PC-9 (cell line): Measurements from ENCODE around the gene SSUH2. TPM values are rescaled to one million over a fixed set of nuclear protein-coding genes. Genes with fewer than 3 reads are reported as not detected.
A peak's percentile ranks its signal among the peaks of the same experiment; 100 is the strongest.

ENCODE experiments used
- BruUV-seq: library from RNA; stranded (reverse); fragments of 400-500 nt; replicated peaks from 2 replicates; lab custom pipeline; 2021; lab: Mats Ljungman, UMichigan
- CTCF ChIA-PET: fragments of 300-600 bp; sonication (Branson Sonifier 250); formaldehyde crosslinking; loops from one replicate; lab custom pipeline; 2022; ENCODE audit warnings: antibody characterized with exemption; lab: Charles Lee
- POLR2A ChIA-PET: fragments of 300-600 bp; sonication (Branson Sonifier 250); formaldehyde crosslinking; loops from one replicate; lab custom pipeline; 2022; ENCODE audit warnings: antibody characterized with exemption; ENCODE audit not compliant: unreplicated experiment; lab: Charles Lee
- DNase-seq, 2 experiments: peaks; one replicate each; pipeline versions ENCODE4 v3.0.0 to v3.0.0-alpha.2; 2015 to 2022; ENCODE audit warnings: mixed read lengths in 1 of 2
- H2AFZ ChIP-seq: fragments of 200-600 bp; sonication (generic); 2 replicates; pipeline ENCODE4 v1.8.1; 2017; ENCODE audit warnings: antibody characterized with exemption
- H3F3A ChIP-seq: fragments of 200-600 bp; sonication (generic); 2 replicates; pipeline ENCODE4 v1.8.1; 2017; ENCODE audit warnings: antibody characterized with exemption, mild to moderate bottlenecking, low read depth; ENCODE audit not compliant: insufficient read depth
- H3K27ac ChIP-seq: fragments of 200-600 bp; sonication (generic); 2 replicates; pipeline ENCODE4 v1.6.1; 2016; ENCODE audit warnings: mixed run types
- H3K27me3 ChIP-seq: fragments of 200-600 bp; sonication (generic); 2 replicates; pipeline ENCODE4 v1.6.1; 2016; ENCODE audit warnings: low read depth, mixed run types; ENCODE audit not compliant: insufficient read depth
- H3K36me3 ChIP-seq: fragments of 200-600 bp; sonication (generic); 2 replicates; pipeline ENCODE4 v1.6.1; 2016; ENCODE audit warnings: low read depth, mixed run types
- H3K4me1 ChIP-seq: fragments of 200-600 bp; sonication (generic); replicated peaks from 2 replicates; pipeline ENCODE4 v1.6.1; 2016; ENCODE audit warnings: mixed run types; ENCODE audit not compliant: insufficient read depth
- H3K4me2 ChIP-seq: fragments of 200-600 bp; sonication (generic); 2 replicates; pipeline ENCODE4 v1.6.1; 2017; ENCODE audit warnings: mixed run types
- H3K4me3 ChIP-seq: fragments of 200-600 bp; sonication (generic); 2 replicates; pipeline ENCODE4 v1.6.1; 2016; ENCODE audit warnings: mixed run types
- H3K79me2 ChIP-seq: fragments of 200-600 bp; sonication (generic); 2 replicates; pipeline ENCODE4 v1.6.1; 2017; ENCODE audit warnings: low read depth, mixed run types
- H3K9me2 ChIP-seq: fragments of 200-600 bp; sonication (generic); 2 replicates; pipeline ENCODE4 v1.8.1; 2017; ENCODE audit warnings: mild to moderate bottlenecking; ENCODE audit not compliant: insufficient read depth
- H3K9me3 ChIP-seq: fragments of 200-600 bp; sonication (generic); 2 replicates; pipeline ENCODE4 v1.8.1; 2016; ENCODE audit warnings: low read depth; ENCODE audit not compliant: insufficient read depth
- H4K20me1 ChIP-seq: fragments of 200-600 bp; sonication (generic); 2 replicates; pipeline ENCODE4 v1.8.1; 2017; ENCODE audit not compliant: insufficient read depth
- CTCF ChIP-seq: fragments of 200-600 bp; sonication (generic); conservative IDR thresholded peaks from 2 replicates; pipeline ENCODE4 v1.6.1; 2017; ENCODE audit warnings: mixed run types, antibody characterized with exemption, mild to moderate bottlenecking, moderate library complexity
- EZH2 ChIP-seq: fragments of 200-600 bp; sonication (generic); IDR thresholded peaks from 2 replicates; pipeline ENCODE4 v1.8.0; 2017; ENCODE audit warnings: antibody characterized with exemption, low read depth
- intact Hi-C: fragments of 100-400 bp; cut with micrococcal nuclease; formaldehyde crosslinking; loops from one replicate; pipeline ENCODE4 v1.10.0; 2022; ENCODE audit not compliant: unreplicated experiment
- total RNA-seq: library from RNA; stranded (reverse); gene quantifications from 2 replicates; pipeline ENCODE4 v1.2.3, GENCODE V29; 2021

Gene SSUH2
- total RNA-seq, 1 experiment from 2014 or later: 1.6 TPM

- Histone ChIP-seq H3K4me1 (peaks cover 27% of the 10 kb centered on the region), H3K27ac (no peak overlapping the region), H3K9me2 (no peaks in the 10 kb centered on the region), H4K20me1 (no peaks in the 10 kb centered on the region), H3K27me3 (no peaks in the 10 kb centered on the region), H3K9me3 (no peaks in the 10 kb centered on the region), H2AFZ (no peak overlapping the region), H3K4me2 (no peak overlapping the region), H3K4me3 (no peak overlapping the region), H3F3A (peaks cover 11% of the 10 kb centered on the region), H3K79me2 (no peaks in the 10 kb centered on the region), H3K36me3 (no peaks in the 10 kb centered on the region)
- CTCF ChIA-PET: no interaction called here
- intact Hi-C loops: loop anchor here (2.0 to 5.0 kb wide), 3 partner anchors 49 to 309 kb away; partner anchors contain the start of gene LMCD1
- TF ChIP-seq EZH2: no peak
- no peak for TF ChIP-seq CTCF
- no TSS peak for BruUV-seq
- POLR2A ChIA-PET: interaction anchor here (0.6 kb wide), 1 partner anchor 572 kb away, joined by 3 read pairs; no protein-coding TSS in a partner anchor
- DNase-seq: no peak
These were observed 16.6 kb downstream of the SSUH2 start for GRCh38 chr3:8627949-8628348.

GRCh38 chr3:8627201-8627940 is 17.2 kb downstream of the SSUH2 start:
- Histone ChIP-seq H3K36me3 (no peaks in the 10 kb centered on the region), H3K4me1 (peaks cover 27% of the 10 kb centered on the region), H2AFZ (no peak overlapping the region), H3K27me3 (no peaks in the 10 kb centered on the region), H4K20me1 (no peaks in the 10 kb centered on the region), H3F3A (peaks cover 11% of the 10 kb centered on the region), H3K9me2 (no peaks in the 10 kb centered on the region), H3K9me3 (no peaks in the 10 kb centered on the region), H3K27ac (no peak overlapping the region), H3K79me2 (no peaks in the 10 kb centered on the region), H3K4me2 (no peak overlapping the region), H3K4me3 (no peak overlapping the region)
- intact Hi-C loops: loop anchor here (5.0 kb wide), 2 partner anchors 50 to 310 kb away; no protein-coding TSS in a partner anchor
- TF ChIP-seq EZH2: no peak
- BruUV-seq: no TSS peak
- CTCF ChIA-PET: no interaction called here
- no peak for DNase-seq
- POLR2A ChIA-PET: interaction anchor here (0.6 kb wide), 1 partner anchor 572 kb away, joined by 3 read pairs; no protein-coding TSS in a partner anchor

GRCh38 chr3:8625991-8626390 is 18.6 kb downstream of the SSUH2 start:
- CTCF ChIA-PET: interaction anchor here (0.6 to 1.3 kb wide), 2 partner anchors 184 to 288 kb away, joined by 4 read pairs; no protein-coding TSS in a partner anchor
- Histone ChIP-seq H3K9me3 (no peaks in the 10 kb centered on the region), H3K4me2 (no peak overlapping the region), H3K27ac (no peak overlapping the region), H3K27me3 (no peaks in the 10 kb centered on the region), H3F3A (peaks cover 11% of the 10 kb centered on the region), H3K4me3 (no peak overlapping the region), H4K20me1 (no peaks in the 10 kb centered on the region), H3K9me2 (no peaks in the 10 kb centered on the region), H3K36me3 (no peaks in the 10 kb centered on the region), H3K79me2 (no peaks in the 10 kb centered on the region), H3K4me1 (peaks cover 27% of the 10 kb centered on the region), H2AFZ (no peak overlapping the region)
- peak in 1 of 2 experiments; percentile 60 for DNase-seq
- BruUV-seq: no TSS peak
- POLR2A ChIA-PET: no interaction called here
- intact Hi-C loops: loop anchor here (5.0 kb wide), 2 partner anchors 51 to 311 kb away; no protein-coding TSS in a partner anchor
- TF ChIP-seq CTCF (no peak), EZH2 (no peak)
